Upper lobe of left lung (tissue), 6 donors: ENCODE results near the gene PIH1D2. TPM values are rescaled to one million over a fixed set of nuclear protein-coding genes. Genes with fewer than 3 reads are reported as not detected.

Experiments used
- small RNA-seq, 4 donors: library from RNA; depleted of rRNA; stranded (forward); fragments of <200 nt; gene quantifications; one replicate each; pipeline ENCODE3, GENCODE V24; 2016
- total RNA-seq, 6 donors: library from RNA; depleted of rRNA in 4 of 6; stranded (reverse); fragments of >200 nt in 4 of 6; gene quantifications; one replicate each; pipeline versions ENCODE4 v1.1.0 to v1.2.1, GENCODE V29; 2016 to 2021
- donor health status: DM: no; HTN: no; CAD: no; lungs with moderate emphysema.
- donor health status: DM: no; HTN: yes; CAD: no; lungs with severe emphysema.

The PIH1D2 gene
- total RNA-seq, 6 donors from 2014 or later = 1.2 to 24.1 (median 4.0) TPM

Small RNA genes within 50 kb of the gene (small RNA-seq; reads per million reads assigned to genes)
- gene AP000907.3 (0 reads per million in 4 donors), gene RNU6-893P (0 reads per million in 4 donors)

Other genes with a start within 250 kb of the PIH1D2 start
- gene ALG9, start 202.4 kb downstream of the PIH1D2 start, total RNA-seq = 10 to 100 TPM; 15.7 to 34.8 (median 20.9) TPM
- gene FDXACB1, start 194.9 kb downstream of the PIH1D2 start, total RNA-seq = 1 to 10 TPM in 5 of 6 donors, under 1 TPM in 1; 0.44 to 5.2 (median 2.6) TPM
- 10 to 100 TPM in 5 of 6 donors, 1 to 10 TPM in 1; 2.1 to 29.4 (median 19.5) TPM for gene CFAP68, start 194.5 kb downstream of the PIH1D2 start, total RNA-seq
- 10 to 100 TPM; 21.0 to 79.7 (median 30.2) TPM for gene CRYAB, start 162.2 kb downstream of the PIH1D2 start, total RNA-seq
- 1 to 10 TPM in 3 of 6 donors, under 1 TPM in 1, not detected in 2; 0.61 to 6.5 (median 1.9) TPM for gene HSPB2, start 161.3 kb downstream of the PIH1D2 start, total RNA-seq
- 10 to 100 TPM in 4 of 6 donors, 1 to 10 TPM in 2; 7.1 to 26.7 (median 11.3) TPM for gene C11orf52, start 155.1 kb downstream of the PIH1D2 start, total RNA-seq
- 10 to 100 TPM; 10.9 to 55.5 (median 15.7) TPM for gene DIXDC1, start 136.7 kb downstream of the PIH1D2 start, total RNA-seq
- 10 to 100 TPM; 12.6 to 37.7 (median 27.2) TPM for gene DLAT, start 48.6 kb downstream of the PIH1D2 start, total RNA-seq
- gene NKAPD1, start 282 bp upstream of the PIH1D2 start, total RNA-seq = 10 to 100 TPM in 5 of 6 donors, 1 to 10 TPM in 1; 8.3 to 24.5 (median 14.9) TPM
- gene TIMM8B, start 12.7 kb upstream of the PIH1D2 start, total RNA-seq = 10 to 100 TPM; 10.8 to 50.7 (median 31.3) TPM
- 100 to 1,000 TPM in 1 of 6 donors, 10 to 100 TPM in 5; 27.5 to 107 (median 78.8) TPM for gene SDHD, start 12.9 kb upstream of the PIH1D2 start, total RNA-seq
- gene IL18, start 90.1 kb upstream of the PIH1D2 start, total RNA-seq = 10 to 100 TPM; 37.1 to 75.4 (median 46.8) TPM
- gene TEX12, start 93.4 kb upstream of the PIH1D2 start, total RNA-seq = under 1 TPM in 2 of 6 donors, not detected in 4; 0.37 to 0.89 TPM
- gene BCO2, start 101.5 kb upstream of the PIH1D2 start, total RNA-seq = 10 to 100 TPM in 2 of 6 donors, 1 to 10 TPM in 4; 2.1 to 18.2 (median 8.4) TPM
- 10 to 100 TPM; 15.0 to 26.5 (median 21.2) TPM for gene PTS, start 152.4 kb upstream of the PIH1D2 start, total RNA-seq
- gene PLET1, start 186.8 kb upstream of the PIH1D2 start, total RNA-seq = not detected